Pancreas (tissue), 10 donors: ENCODE results near the gene HELZ. TPM values are rescaled to one million over a fixed set of nuclear protein-coding genes. Genes with fewer than 3 reads are reported as not detected.

Source experiments
- ATAC-seq, 4 donors: fragments of 200-7000 bp; cut with Tn5 transposase; one replicate each; pipeline versions ENCODE4 v1.8.0 to v1.9.1; 2020; ENCODE audit warnings: mild to moderate bottlenecking in 4 of 4, moderate library complexity in 4 of 4
- DNase-seq, 6 donors: peaks; one replicate each; pipeline ENCODE4 v3.0.0-alpha.2; 2020
- FAIRE-seq: peaks from 2 replicates; lab custom pipeline; 2012; peaks lifted over from hg19 to GRCh38; lab: Jason Lieb, UNC
- H3K27ac ChIP-seq, 4 donors: fragments of 200-600 bp; sonication (generic); 1 replicate in 3 of 4; 2 replicates in 1 of 4; pipeline versions ENCODE4 v1.5.0 to v1.8.0; 2020
- H3K27me3 ChIP-seq, 4 donors: fragments of 200-600 bp; one replicate each; pipeline ENCODE4 v1.8.0; 2021
- H3K36me3 ChIP-seq, 3 donors: fragments of 200-600 bp; sonication (generic) in 1 of 3; one replicate each; pipeline versions ENCODE4 v1.5.0 to v1.8.0; 2020 to 2021
- H3K4me1 ChIP-seq, 3 donors: fragments of 200-600 bp; one replicate each; pipeline ENCODE4 v1.8.0; 2021
- H3K4me3 ChIP-seq, 4 donors: fragments of 200-600 bp; sonication (generic) in 2 of 4; one replicate each; pipeline versions ENCODE4 v1.5.0 to v1.8.0; 2020 to 2021
- H3K9me3 ChIP-seq, 4 donors: fragments of 200-600 bp; one replicate each; pipeline ENCODE4 v1.8.0; 2021
- whole genome bisulfite sequencing, 2 donors: extraction: QIAGEN DNeasy Blood & Tissue Kit; methylation state at CpG; one replicate each; pipeline ENCODE4 v1.1.7; 2013; 5-methylcytosine and 5-hydroxymethylcytosine counted together
- intact Hi-C, 3 donors: fragments of 100-400 bp; cut with DNase I; formaldehyde crosslinking; loops; one replicate each; pipeline versions ENCODE4 v1.11.1 to v1.14.2; 2022
- polyA plus RNA-seq, 2 donors: library from polyadenylated mRNA; stranded (reverse); fragments of 200-250 nt; gene quantifications; one replicate each; pipeline ENCODE4 v1.2.3, GENCODE V29; 2013
- total RNA-seq, 6 donors: library from RNA; stranded (reverse); fragmentation: NEBNext Ultra II Directional in 4 of 6; extraction: Animal tissue kit (Norgen Biotek cat#: 25700) in 4 of 6; gene quantifications; one replicate each; pipeline versions ENCODE4 v1.2.1 to v1.2.4, GENCODE V29; 2021 to 2023
- TF ChIP-seq, protein P1 (sequence below), 4 donors: fragments of 200-600 bp; sonication (generic) in 3 of 4; IDR thresholded peaks; one replicate each; pipeline versions ENCODE4 v1.5.0 to v1.8.0; 2021; ENCODE audit warnings: antibody characterized with exemption in 4 of 4
- donor health status: healthy with polysubstance abuse.
- donor health status: DM: no; HTN: no; CAD: no; lungs with moderate emphysema.
- donor health status: DM: no; HTN: no; CAD: no.
- donor health status: control.
- donor health status: control.
- donor health status: Bipolar disorder and iron deficiency.
- donor health status: DM: yes; HTN: yes; CAD: no.
- donor health status: DM: no; HTN: no; CAD: no.
- donor health status: DM: no; HTN: no; CAD: no.
- donor health status: DM: yes; HTN: yes; CAD: no.

The HELZ gene
- total and polyA plus RNA-seq, 8 donors: 4.1 to 36.6 (median 23.9) TPM

DNA sequence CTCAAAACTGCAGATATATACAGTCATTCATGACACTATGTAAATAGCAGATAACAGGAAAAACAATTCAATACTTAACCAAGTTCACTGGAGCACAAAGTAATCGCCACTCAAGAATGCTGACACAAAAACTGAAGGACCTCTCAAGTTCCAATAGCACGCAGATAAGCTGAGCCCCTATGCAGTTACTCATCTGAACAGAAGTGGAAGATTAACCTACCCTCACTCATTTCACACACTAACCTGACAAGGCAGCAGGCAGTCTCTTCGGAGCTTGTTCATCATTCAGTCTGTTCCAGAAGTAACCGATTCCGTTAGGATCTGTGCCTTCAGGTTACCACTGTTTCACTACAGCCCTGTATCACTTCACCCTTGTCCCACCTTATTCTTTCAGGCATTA is 6.0 kb downstream of the HELZ start:
- FAIRE-seq (no peak), ATAC-seq (peak in 3 of 4 donors; percentile 14 to 33 (median 22)), DNase-seq (no peak)
- intact Hi-C loops: no loop called here
- no peak overlapping the region for H3K4me3 ChIP-seq
- H3K36me3 ChIP-seq: peaks cover 0 to 23% (median 12%) of the 10 kb centered on the region in 3 donors
- no peaks in the 10 kb centered on the region for H3K27me3 ChIP-seq
- peaks cover 13 to 47% (median 46%) of the 10 kb centered on the region in 3 donors for H3K4me1 ChIP-seq
- 50 to 51% methylated on average over 5 of the region's 5 CpGs for WGBS, 2 donors
- H3K9me3 ChIP-seq: no peaks in the 10 kb centered on the region
- TF ChIP-seq, protein P1, sequence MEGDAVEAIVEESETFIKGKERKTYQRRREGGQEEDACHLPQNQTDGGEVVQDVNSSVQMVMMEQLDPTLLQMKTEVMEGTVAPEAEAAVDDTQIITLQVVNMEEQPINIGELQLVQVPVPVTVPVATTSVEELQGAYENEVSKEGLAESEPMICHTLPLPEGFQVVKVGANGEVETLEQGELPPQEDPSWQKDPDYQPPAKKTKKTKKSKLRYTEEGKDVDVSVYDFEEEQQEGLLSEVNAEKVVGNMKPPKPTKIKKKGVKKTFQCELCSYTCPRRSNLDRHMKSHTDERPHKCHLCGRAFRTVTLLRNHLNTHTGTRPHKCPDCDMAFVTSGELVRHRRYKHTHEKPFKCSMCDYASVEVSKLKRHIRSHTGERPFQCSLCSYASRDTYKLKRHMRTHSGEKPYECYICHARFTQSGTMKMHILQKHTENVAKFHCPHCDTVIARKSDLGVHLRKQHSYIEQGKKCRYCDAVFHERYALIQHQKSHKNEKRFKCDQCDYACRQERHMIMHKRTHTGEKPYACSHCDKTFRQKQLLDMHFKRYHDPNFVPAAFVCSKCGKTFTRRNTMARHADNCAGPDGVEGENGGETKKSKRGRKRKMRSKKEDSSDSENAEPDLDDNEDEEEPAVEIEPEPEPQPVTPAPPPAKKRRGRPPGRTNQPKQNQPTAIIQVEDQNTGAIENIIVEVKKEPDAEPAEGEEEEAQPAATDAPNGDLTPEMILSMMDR (IDR thresholded peaks at IDR 0.05): no peak
- H3K27ac ChIP-seq: peak overlapping the region in 2 of 4 donors; percentile 44

DNA sequence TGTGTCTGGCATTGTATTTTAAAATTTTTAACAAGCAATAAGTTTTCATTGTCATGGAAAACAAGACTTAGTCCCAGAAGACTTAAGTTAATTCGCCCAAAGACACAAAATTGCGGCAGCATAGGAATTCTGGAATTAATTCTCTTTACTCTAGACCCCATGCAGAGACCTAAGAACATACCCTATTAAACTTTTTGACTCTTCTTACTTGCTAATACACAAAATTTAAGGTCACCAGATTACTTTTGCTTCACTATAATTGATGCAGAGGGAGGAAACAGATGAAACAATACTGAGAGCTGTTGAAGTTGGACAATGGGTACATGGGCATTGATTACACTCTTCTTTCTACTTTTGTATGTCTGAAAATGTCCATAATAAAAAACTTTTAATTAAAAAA is 12.6 kb downstream of the HELZ start:
- TF ChIP-seq, protein P1 (IDR thresholded peaks at IDR 0.05): no peak
- DNase-seq (no peak), FAIRE-seq (no peak), ATAC-seq (no peak)
- no peak overlapping the region for H3K4me3 ChIP-seq
- no peak overlapping the region for H3K27ac ChIP-seq
- no peaks in the 10 kb centered on the region for H3K9me3 ChIP-seq
- peaks cover 0 to 15% (median 9%) of the 10 kb centered on the region in 3 donors for H3K36me3 ChIP-seq
- intact Hi-C loops: no loop called here
- no peaks in the 10 kb centered on the region for H3K27me3 ChIP-seq
- peaks cover 0 to 4% (median 0%) of the 10 kb centered on the region in 3 donors for H3K4me1 ChIP-seq
- WGBS, 2 donors: 96 to 98% methylated on average over 2 of the region's 2 CpGs

DNA sequence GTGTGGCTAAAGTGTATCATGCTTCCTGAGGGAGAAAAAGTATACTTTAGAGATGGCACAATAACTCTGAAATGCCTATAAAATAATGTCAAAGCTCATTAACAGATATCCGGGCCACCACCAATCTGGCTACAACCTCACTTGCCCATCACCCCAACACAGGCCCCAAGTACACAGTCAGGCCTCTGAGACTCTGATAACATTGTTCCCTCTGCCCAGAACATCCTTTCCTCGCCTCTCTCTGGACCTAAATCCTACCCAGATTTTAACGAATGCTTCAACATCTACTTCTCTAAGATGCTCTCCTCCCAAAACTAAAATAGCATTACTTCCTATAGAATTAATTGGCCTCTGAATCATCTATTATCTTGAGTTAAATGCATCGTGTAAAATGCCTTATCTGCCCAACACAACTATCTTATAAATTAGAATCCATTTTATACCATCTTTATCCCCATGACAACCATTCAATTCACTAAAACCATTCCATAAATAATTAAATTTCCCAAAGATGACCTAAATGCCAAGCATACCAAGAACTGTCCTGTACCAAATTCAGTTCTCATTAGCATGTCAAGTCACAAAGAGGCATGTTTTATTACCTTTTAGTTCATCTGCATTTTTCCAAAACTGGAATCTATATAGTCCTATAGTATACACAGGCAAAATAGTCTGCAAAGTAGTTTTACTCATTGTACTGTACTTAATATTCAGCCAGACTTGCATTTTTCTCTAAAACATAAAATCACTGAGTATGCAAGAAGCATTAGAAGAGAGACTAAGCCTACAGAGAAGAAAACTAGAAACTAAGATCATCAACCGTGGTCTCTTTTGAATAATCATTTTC is 15.7 kb downstream of the HELZ start:
- no peak for FAIRE-seq
- Histone ChIP-seq H3K9me3 (no peaks in the 10 kb centered on the region), H3K27me3 (no peaks in the 10 kb centered on the region), H3K36me3 (peaks cover 0 to 5% (median 0%) of the 10 kb centered on the region in 3 donors), H3K4me3 (no peak overlapping the region), H3K27ac (no peak overlapping the region), H3K4me1 (peaks cover 0 to 5% (median 0%) of the 10 kb centered on the region in 3 donors)
- TF ChIP-seq, protein P1 (IDR thresholded peaks at IDR 0.05): no peak
- intact Hi-C loops: no loop called here
- DNase-seq: no peak
- 82% methylated on average over 5 of the region's 5 CpGs for WGBS, 2 donors
- no peak for ATAC-seq

DNA sequence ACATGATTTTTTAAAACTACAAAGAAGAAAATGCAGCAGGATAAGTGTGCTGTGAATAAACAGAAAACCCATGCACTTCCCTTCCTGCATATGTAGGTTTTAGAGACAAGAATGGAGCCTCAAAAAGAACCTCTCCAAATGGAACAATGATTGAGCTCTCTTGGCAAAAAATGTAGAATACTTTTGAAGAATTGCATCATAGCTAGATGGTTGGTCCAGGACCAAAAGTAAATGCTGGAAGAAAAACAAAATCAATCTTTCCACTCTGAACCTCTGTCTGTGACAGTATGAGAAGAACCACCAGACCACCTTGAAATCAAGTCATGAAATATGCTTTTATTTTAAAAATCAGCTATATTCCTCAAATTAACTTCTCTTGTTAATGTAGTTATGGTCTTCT is 17.5 kb downstream of the HELZ start:
- FAIRE-seq: no peak
- TF ChIP-seq, protein P1 (IDR thresholded peaks at IDR 0.05): no peak
- intact Hi-C loops: no loop called here
- no peak overlapping the region for H3K4me3 ChIP-seq
- no peaks in the 10 kb centered on the region for H3K27me3 ChIP-seq
- H3K36me3 ChIP-seq: peaks cover 0 to 5% (median 0%) of the 10 kb centered on the region in 3 donors
- no peaks in the 10 kb centered on the region for H3K9me3 ChIP-seq
- peak; percentile 17 to 42 (median 38) for ATAC-seq
- DNase-seq: no peak
- H3K4me1 ChIP-seq: peaks cover 0 to 5% (median 0%) of the 10 kb centered on the region in 3 donors
- H3K27ac ChIP-seq: no peak overlapping the region

DNA sequence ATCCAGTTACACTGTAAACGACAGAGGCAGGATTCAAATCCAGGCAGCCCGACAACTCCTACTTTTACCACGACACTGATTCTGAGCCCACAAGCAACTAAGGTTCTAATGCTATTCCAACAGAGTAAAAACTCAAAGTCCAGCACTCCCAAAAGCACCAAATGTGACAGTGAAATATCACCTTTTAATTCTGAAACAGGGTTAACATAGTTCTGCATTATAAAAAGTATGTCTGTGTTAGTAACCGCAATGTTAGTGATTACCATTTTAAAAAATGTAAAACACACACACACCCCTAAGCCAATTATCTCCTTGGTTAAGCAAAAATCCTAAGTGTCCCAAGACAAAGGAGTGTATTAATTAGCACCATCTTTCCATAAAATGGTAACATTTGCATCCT is 19.7 kb downstream of the HELZ start:
- no peak for FAIRE-seq
- no peak overlapping the region for H3K27ac ChIP-seq
- no peak for ATAC-seq
- 90 to 92% methylated on average over 4 of the region's 4 CpGs for WGBS, 2 donors
- H3K4me3 ChIP-seq: no peak overlapping the region
- TF ChIP-seq, protein P1 (IDR thresholded peaks at IDR 0.05): no peak
- H3K4me1 ChIP-seq: peaks cover 0 to 10% (median 0%) of the 10 kb centered on the region in 3 donors
- peaks cover 0 to 5% (median 0%) of the 10 kb centered on the region in 3 donors for H3K36me3 ChIP-seq
- no peak for DNase-seq
- intact Hi-C loops: no loop called here
- H3K9me3 ChIP-seq: no peaks in the 10 kb centered on the region
- no peaks in the 10 kb centered on the region for H3K27me3 ChIP-seq
